ENCODE results near the gene NCKAP5. TPM values are rescaled to one million over a fixed set of nuclear protein-coding genes. Genes with fewer than 3 reads are reported as not detected.

NCKAP5 gene
- total RNA-seq, 2 donors from 2014 or later: 2.0 to 7.1 TPM

- Histone ChIP-seq H3K9me3 (no peaks in the 10 kb centered on the region), H3K27ac (no peak overlapping the region), H3K4me3 (no peak overlapping the region), H3K27me3 (replicated peaks; ENCODE audit: insufficient read depth) (no peaks in the 10 kb centered on the region), H3K36me3 (no peaks in the 10 kb centered on the region), H3K4me1 (replicated peaks) (no peaks in the 10 kb centered on the region)
- WGBS: 37% methylated on average over 1 of the region's 1 CpG
- TF ChIP-seq POLR2AphosphoS5 (IDR thresholded peaks at IDR 0.05) (no peak), POLR2A (IDR thresholded peaks at IDR 0.05) (no peak), CTCF (IDR thresholded peaks at IDR 0.05) (no peak)
- no peak for DNase-seq (ENCODE audit: low spot score)
- intact Hi-C loops (cut with DNase I): no loop called here
Measured at GRCh38 chr2:133198678-133199077, 369.6 kb downstream of the NCKAP5 start.

- Histone ChIP-seq H3K27me3 (replicated peaks; ENCODE audit: insufficient read depth) (no peaks in the 10 kb centered on the region), H3K4me3 (no peak overlapping the region), H3K27ac (no peak overlapping the region), H3K36me3 (no peaks in the 10 kb centered on the region), H3K9me3 (no peaks in the 10 kb centered on the region), H3K4me1 (replicated peaks) (no peaks in the 10 kb centered on the region)
- DNase-seq (ENCODE audit: low spot score): no peak
- intact Hi-C loops (cut with DNase I): no loop called here
- no peak for TF ChIP-seq POLR2AphosphoS5 (IDR thresholded peaks at IDR 0.05)
- no peak for TF ChIP-seq CTCF (IDR thresholded peaks at IDR 0.05)
- TF ChIP-seq POLR2A (IDR thresholded peaks at IDR 0.05): no peak
- 39% methylated on average over 2 of the region's 2 CpGs for WGBS
Measured at GRCh38 chr2:133197156-133197555, 371.1 kb downstream of the NCKAP5 start.

GRCh38 chr2:133194777-133195335 lies 373.4 kb downstream of the NCKAP5 start:
- 80% methylated on average over 5 of the region's 5 CpGs for WGBS

GRCh38 chr2:133194362-133194655 lies 374.0 kb downstream of the NCKAP5 start:
- Histone ChIP-seq H3K9me3 (no peaks in the 10 kb centered on the region), H3K4me3 (no peak overlapping the region), H3K4me1 (replicated peaks) (no peaks in the 10 kb centered on the region), H3K36me3 (no peaks in the 10 kb centered on the region), H3K27ac (no peak overlapping the region), H3K27me3 (replicated peaks; ENCODE audit: insufficient read depth) (no peaks in the 10 kb centered on the region)
- TF ChIP-seq POLR2A (IDR thresholded peaks at IDR 0.05) (no peak), POLR2AphosphoS5 (IDR thresholded peaks at IDR 0.05) (no peak), CTCF (IDR thresholded peaks at IDR 0.05) (no peak)
- intact Hi-C loops (cut with DNase I): no loop called here
- 58% methylated on average over 4 of the region's 4 CpGs for WGBS
- no peak for DNase-seq (ENCODE audit: low spot score)

More at GRCh38 chr2:133194777-133195335, 373.4 kb downstream of the NCKAP5 start:
- H3K4me1 ChIP-seq (replicated peaks): no peaks in the 10 kb centered on the region
- no peak for TF ChIP-seq CTCF (IDR thresholded peaks at IDR 0.05)
- DNase-seq (ENCODE audit: low spot score): no peak
- intact Hi-C loops (cut with DNase I): no loop called here
- no peak overlapping the region for H3K27ac ChIP-seq
- H3K9me3 ChIP-seq: no peaks in the 10 kb centered on the region
- no peaks in the 10 kb centered on the region for H3K36me3 ChIP-seq
- no peaks in the 10 kb centered on the region for H3K27me3 ChIP-seq (replicated peaks; ENCODE audit: insufficient read depth)
- H3K4me3 ChIP-seq: no peak overlapping the region

- TF ChIP-seq CTCF (IDR thresholded peaks at IDR 0.05): no peak
- TF ChIP-seq POLR2A (IDR thresholded peaks at IDR 0.05): no peak
- no peak for TF ChIP-seq POLR2AphosphoS5 (IDR thresholded peaks at IDR 0.05)
- H3K27me3 ChIP-seq (replicated peaks; ENCODE audit: insufficient read depth): no peaks in the 10 kb centered on the region
- H3K4me1 ChIP-seq (replicated peaks): no peaks in the 10 kb centered on the region
- no peak overlapping the region for H3K4me3 ChIP-seq
- intact Hi-C loops (cut with DNase I): no loop called here
- no peaks in the 10 kb centered on the region for H3K9me3 ChIP-seq
- 82% methylated on average over 7 of the region's 7 CpGs for WGBS
- no peak for DNase-seq (ENCODE audit: low spot score)
- H3K27ac ChIP-seq: no peak overlapping the region
- no peaks in the 10 kb centered on the region for H3K36me3 ChIP-seq
Measured at GRCh38 chr2:133193544-133194361, 374.5 kb downstream of the NCKAP5 start.

Data from prostate gland (tissue), 2 donors.